Stimulated activated memory B cell treated with anti-CD40 and anti-IgM and Interleukin-4, amounts not matched to agents 10 μg/mL and 1 μg/mL and 100 μg/mL, for 72 hours (primary cell): ENCODE measurements around the gene PGAP6.
"Not testable (repeated sequence)": the region's sequence is repeated elsewhere in the genome, so short reads cannot be mapped to it uniquely, and the experiment has no call there.

ENCODE experiments used
- ATAC-seq: fragments of 150-1000 bp; cut with Tn5 transposase; 2 replicates; pipeline ENCODE4 v1.10.0; 2021
- H3K27ac Mint-ChIP-seq: one replicate; pipeline ENCODE4 v1.8.0; 2022; ENCODE audit warnings: mild to moderate bottlenecking, mixed read lengths
- H3K27me3 Mint-ChIP-seq: one replicate; pipeline ENCODE4 v1.8.0; 2022; ENCODE audit warnings: mixed read lengths
- H3K36me3 Mint-ChIP-seq: one replicate; pipeline ENCODE4 v1.8.0; 2022; ENCODE audit warnings: mixed read lengths
- H3K4me1 Mint-ChIP-seq: one replicate; pipeline ENCODE4 v1.8.0; 2022; ENCODE audit warnings: mixed read lengths
- H3K4me3 Mint-ChIP-seq: one replicate; pipeline ENCODE4 v1.8.0; 2022; ENCODE audit warnings: mild to moderate bottlenecking, moderate library complexity, mixed read lengths
- H3K9me3 Mint-ChIP-seq: one replicate; pipeline ENCODE4 v1.8.0; 2022; ENCODE audit warnings: mixed read lengths

The PGAP6 gene

DNA sequence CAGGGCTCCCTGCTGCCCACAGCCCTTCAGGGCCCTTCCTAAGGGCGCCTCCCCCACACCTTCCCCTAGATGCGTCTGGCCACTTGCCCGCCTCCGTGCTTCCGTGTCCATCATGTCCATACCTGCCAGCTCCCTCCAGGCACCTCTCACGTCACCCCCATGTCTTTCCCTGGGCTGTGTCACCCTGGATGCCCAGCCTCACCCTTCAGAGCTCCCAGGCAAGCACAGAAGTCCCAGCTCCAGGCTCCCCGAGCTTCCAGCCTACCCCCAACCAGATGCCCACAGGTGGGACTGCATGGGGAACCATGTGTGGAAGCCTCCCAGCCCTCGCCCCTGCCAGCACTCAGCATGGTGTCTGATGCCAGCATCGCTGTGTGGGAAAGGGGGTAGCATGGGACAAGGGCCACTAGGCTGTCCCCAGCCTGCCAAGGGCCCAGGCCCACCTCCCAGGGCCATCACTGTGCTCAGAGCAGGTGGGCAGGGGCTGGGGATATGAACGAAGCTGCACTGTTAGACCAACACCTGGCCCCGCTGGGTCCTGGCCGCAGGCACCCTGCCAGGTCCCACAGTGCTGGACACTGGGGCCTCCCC is 27.4 kb downstream of the PGAP6 start:
- peaks cover 10% of the 10 kb centered on the region for H3K4me1 Mint-ChIP-seq
- no peak for ATAC-seq
- H3K4me3 Mint-ChIP-seq, result peak overlapping the region; percentile 27
- no peaks in the 10 kb centered on the region for H3K36me3 Mint-ChIP-seq
- no peaks in the 10 kb centered on the region for H3K9me3 Mint-ChIP-seq
- H3K27ac Mint-ChIP-seq, result no peak overlapping the region
- no peaks in the 10 kb centered on the region for H3K27me3 Mint-ChIP-seq

DNA sequence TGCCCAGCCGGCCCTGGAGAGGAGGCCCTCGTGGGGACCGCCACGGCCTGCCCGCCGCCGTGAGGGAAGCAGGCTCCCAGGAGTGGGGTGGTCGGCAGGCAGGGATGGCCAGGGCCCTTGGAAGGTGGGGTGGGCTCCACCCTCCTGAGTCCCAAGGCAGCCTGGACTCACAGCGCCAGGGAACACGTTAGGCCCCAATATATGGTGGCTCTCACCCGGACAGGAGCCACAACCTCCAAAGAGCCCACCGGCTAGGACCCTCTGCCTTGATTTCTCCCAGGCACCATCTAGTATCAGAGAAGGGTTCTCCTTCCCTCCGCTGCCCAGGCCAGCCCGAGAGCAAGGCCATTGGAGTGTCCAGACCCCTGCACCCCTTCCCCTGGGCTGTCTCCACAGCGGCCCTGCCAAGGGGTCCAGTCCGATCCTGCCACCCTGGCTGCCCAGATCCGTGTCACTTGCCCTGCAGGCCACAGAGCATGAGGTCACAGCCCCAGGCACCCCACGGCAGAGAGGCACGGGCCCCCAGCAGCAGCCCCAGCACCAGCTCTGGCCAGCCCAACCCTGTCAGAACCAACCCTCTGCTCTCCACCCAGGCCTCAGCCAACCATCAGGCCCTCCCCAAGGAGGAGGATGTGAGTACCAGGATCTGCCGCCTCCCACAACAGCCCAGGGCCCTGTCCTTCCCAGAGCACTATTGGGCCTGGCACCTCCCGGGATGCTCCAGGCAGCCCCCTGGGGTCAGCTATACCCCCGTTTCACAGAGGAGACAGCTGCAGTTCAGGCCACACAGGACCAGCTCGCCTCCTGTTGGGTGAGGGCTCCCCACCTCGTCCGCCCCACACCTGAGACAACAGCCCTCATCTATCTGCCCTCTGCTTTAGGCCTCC is 28.1 kb downstream of the PGAP6 start:
- H3K27me3 Mint-ChIP-seq, result no peaks in the 10 kb centered on the region
- no peaks in the 10 kb centered on the region for H3K36me3 Mint-ChIP-seq
- peak overlapping the region; percentile 27 for H3K4me3 Mint-ChIP-seq
- no peak overlapping the region for H3K27ac Mint-ChIP-seq
- peaks cover 17% of the 10 kb centered on the region for H3K4me1 Mint-ChIP-seq
- ATAC-seq, result no peak
- H3K9me3 Mint-ChIP-seq, result no peaks in the 10 kb centered on the region

DNA sequence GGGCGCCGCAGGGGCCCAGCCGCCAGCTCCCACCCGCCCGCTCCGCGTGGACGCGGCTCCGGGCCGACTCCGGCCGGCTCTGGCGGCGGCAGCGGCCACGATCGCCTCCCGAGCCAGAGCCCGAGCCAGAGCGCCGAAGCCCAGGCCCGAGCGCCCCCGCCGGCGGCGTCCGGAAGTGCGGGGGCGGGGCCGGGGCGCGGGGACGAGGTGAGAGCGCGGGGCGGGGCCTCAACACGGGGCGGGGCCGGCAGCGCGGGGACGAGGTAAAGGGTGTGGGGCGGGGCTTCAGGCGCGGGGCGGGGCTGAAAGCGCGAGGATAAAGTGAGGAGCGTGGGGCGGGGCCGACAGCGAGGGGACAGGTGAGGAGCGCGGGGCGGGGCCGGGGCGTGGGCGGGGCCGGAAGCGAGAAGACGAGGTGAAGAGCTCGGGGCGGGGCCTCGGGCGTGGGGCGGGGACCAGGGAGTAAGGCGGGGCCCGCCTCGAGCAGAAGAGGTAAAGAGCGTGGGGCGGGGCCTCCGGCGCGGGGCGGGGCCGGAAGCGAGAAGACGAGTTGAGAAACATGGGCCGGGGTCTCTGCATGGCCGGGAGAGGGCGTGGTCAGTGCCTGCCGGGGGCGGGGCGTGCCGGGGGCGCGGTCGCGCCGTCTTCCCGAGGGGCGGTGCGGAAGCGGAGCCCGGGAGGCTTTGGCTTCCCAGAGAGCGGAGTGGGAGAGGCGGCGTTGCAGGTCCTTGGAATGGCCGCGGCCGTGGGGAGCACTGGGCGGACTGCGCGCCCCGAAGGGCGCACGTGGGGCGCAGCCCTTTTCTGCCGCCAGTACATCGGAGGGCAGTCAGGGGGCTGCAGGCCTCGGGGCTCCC is 29.0 kb downstream of the PGAP6 start, which contains the start of gene AXIN1:
Gene AXIN1 (minus strand): TSS at position 177 of the 857 bp plus-strand sequence. CDS start 5,698 bp downstream, outside the sequence.
- Mint-ChIP-seq H3K36me3 (peaks cover under 1% of the 10 kb centered on the region), H3K9me3 (no peaks in the 10 kb centered on the region), H3K4me1 (peaks cover 26% of the 10 kb centered on the region), H3K27ac (peak within 1 kb of the TSS; percentile 44), H3K27me3 (no peaks in the 10 kb centered on the region), H3K4me3 (peak within 1 kb of the TSS; percentile 79)
- ATAC-seq, result peak; percentile 89

DNA sequence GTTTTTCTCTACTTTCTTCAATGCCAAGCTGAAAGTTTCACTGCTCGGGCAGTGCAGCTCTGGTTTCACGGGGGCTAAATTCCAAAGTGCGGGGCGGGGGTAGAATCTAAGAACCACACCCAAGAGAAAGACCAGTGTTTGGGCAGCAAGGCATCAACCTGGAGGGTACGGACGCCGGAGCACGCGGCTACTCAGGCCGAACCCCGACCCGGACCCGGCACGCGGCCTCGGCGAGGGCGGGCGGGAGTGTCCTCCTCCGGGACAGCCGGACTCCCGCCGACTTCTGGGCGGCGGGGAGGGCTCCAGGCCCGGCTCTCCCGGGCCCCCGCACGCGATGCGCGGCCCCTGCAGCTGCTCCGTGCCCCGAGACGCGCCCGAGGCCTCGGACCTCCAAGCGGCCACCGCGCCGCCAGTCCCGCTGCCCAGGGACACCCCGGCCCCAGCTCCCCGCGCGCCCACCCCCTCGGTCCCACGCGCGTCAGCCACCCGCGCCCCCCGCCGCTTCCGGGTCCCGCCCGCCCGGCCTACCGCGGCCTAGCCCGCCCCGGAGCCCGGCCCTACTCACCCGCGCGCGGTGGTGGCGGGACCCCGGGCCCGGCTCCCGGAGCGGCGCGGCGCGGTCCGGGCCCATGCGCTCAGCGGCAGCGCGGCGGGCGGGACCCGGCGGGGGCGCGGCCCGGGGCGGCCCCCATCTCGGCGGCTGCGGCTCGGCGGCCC is 29.8 kb downstream of the PGAP6 start:
- peaks cover 8% of the 10 kb centered on the region for H3K36me3 Mint-ChIP-seq
- ATAC-seq, result peak; percentile 48
- no peaks in the 10 kb centered on the region for H3K9me3 Mint-ChIP-seq
- peak overlapping the region; percentile 44 for H3K27ac Mint-ChIP-seq
- H3K4me1 Mint-ChIP-seq, result peaks cover 34% of the 10 kb centered on the region
- no peaks in the 10 kb centered on the region for H3K27me3 Mint-ChIP-seq
- peak overlapping the region; percentile 79 for H3K4me3 Mint-ChIP-seq

DNA sequence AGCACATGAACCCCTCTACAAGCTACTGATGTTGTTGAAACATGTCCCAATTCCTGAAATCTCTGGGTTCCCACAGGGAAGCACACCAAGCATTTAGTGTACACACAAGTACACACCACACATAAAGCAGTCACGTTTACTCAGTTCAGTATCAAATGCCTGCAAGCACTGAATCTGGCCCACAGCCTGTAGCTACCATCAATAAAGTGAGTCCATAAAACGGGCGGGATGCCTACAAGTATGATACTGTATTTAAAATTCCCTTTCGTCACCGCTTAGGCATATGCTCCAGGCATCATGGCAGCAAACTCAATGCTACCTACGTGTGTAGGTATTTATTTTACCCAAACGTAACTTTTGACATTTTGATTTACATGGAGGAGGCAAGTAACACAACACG is 31.6 kb downstream of the PGAP6 start:
- Mint-ChIP-seq H3K36me3 (peaks cover 26% of the 10 kb centered on the region), H3K4me3 (no peak overlapping the region), H3K27ac (no peak overlapping the region), H3K9me3 (no peaks in the 10 kb centered on the region), H3K4me1 (peaks cover 44% of the 10 kb centered on the region), H3K27me3 (no peaks in the 10 kb centered on the region)
- ATAC-seq, result no peak

DNA sequence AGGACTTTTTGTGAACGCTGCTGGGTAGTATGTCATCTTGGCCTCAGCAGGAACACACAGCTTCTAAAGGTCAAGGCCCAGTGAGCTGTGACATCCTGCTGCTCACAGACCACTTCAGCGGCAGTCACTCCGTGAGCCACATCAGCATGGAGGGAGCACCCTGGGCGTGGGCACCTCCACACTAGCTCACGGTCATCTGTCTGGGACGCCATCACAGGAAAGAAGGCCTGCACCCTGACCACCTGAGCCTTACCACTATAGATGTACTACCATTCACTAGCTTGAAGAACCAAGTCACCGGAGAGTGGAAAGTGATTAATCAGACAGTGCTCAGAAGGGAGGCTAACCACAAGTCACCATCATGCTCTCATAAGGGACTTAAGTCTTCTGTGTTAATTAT is 32.6 kb downstream of the PGAP6 start:
- peak; percentile 48 for ATAC-seq
- Mint-ChIP-seq H3K9me3 (no peaks in the 10 kb centered on the region), H3K36me3 (peaks cover 34% of the 10 kb centered on the region), H3K4me3 (peak overlapping the region; percentile 51), H3K4me1 (peaks cover 50% of the 10 kb centered on the region), H3K27me3 (no peaks in the 10 kb centered on the region), H3K27ac (peak overlapping the region; percentile 82)

DNA sequence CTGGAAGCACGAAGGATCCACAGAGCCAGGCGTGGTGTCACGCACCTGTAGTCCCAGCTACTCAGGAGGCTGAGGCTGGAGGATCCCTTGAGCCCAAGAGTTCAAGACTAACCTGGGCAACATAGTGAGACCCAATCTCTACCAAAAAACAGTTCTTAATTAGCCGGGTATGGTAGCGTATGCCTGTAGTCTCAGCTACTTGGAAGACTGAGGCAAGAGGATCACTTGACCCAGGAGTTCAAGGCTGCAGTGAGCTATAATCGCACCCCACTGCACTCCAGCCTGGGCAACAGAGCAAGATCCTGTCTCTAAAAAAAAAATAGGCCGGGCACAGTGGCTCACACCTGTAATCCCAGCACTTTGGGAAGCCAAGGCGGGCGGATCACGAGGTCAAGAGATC is 33.3 kb downstream of the PGAP6 start:
- H3K27me3 Mint-ChIP-seq, H3K9me3 Mint-ChIP-seq, ATAC-seq: not testable (repeated sequence)
- Mint-ChIP-seq H3K27ac (peak overlapping the region; percentile 82), H3K4me1 (peaks cover 50% of the 10 kb centered on the region), H3K4me3 (peak overlapping the region; percentile 24), H3K36me3 (peaks cover 40% of the 10 kb centered on the region)

DNA sequence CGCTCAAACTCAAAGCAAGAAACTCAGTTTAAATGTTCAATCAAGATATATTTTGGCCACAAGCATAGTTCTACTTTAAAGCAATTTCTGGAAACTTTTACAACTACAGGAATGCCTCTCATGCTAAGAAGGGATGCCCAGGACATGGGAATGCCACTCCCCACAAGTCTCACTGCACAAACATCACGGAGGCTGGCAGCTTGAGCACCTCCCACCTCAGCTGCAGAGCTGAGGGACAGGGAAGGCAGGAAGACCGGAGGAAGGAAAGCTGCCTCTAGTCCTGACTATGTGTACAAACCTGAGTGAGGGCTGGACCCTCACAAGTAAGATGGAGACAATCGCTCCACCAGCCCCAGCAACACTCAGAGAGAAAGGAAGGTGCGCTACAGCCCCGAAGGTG is 34.6 kb downstream of the PGAP6 start:
- Mint-ChIP-seq H3K4me3 (no peak overlapping the region), H3K27ac (no peak overlapping the region), H3K4me1 (peaks cover 60% of the 10 kb centered on the region), H3K9me3 (no peaks in the 10 kb centered on the region), H3K27me3 (no peaks in the 10 kb centered on the region), H3K36me3 (peaks cover 52% of the 10 kb centered on the region)
- ATAC-seq, result no peak

DNA sequence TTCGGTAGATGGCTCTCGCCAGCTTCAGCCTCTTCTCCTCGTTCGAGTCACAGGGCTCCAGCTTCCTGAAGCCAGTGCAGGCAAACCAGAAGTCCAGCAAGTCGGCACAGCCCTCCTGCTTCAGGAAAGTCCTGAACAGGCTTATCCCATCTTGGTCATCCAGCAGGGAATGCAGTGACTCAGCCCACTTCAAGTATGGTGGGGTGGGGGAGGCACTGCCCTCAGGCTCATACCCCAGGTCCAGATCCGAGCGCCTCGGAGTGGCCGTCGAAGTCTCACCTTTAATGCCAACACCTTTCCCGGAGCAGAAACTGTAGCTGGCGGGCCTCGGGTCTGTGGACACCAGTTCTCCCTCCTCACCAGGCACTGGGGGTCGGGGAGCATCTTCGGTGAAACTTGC is 35.2 kb downstream of the PGAP6 start:
- Mint-ChIP-seq H3K27me3 (no peaks in the 10 kb centered on the region), H3K4me1 (peaks cover 64% of the 10 kb centered on the region), H3K4me3 (no peak overlapping the region), H3K36me3 (peaks cover 57% of the 10 kb centered on the region), H3K9me3 (no peaks in the 10 kb centered on the region), H3K27ac (no peak overlapping the region)
- ATAC-seq, result no peak

DNA sequence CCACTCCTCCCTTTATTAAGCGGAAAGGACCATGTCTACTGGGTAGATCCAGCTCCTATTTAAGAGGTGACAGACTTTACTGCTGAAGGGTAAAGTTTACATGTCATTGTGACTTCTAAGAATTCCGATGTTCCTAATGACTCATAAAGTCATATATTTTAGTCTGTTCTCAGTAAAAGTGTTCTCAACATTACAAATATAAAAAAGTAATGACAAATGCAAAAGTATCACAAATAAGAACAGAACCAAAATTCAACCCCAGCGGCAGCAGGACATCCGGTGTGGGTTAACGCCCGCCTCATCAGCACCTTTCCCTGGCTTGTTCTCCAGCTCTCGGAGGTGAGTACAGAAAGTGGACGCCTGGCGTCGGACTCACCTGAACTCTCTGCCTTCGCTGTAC is 36.0 kb downstream of the PGAP6 start:
- H3K27me3 Mint-ChIP-seq, result no peaks in the 10 kb centered on the region
- peaks cover 57% of the 10 kb centered on the region for H3K36me3 Mint-ChIP-seq
- ATAC-seq, result no peak
- H3K4me3 Mint-ChIP-seq, result no peak overlapping the region
- H3K27ac Mint-ChIP-seq, result no peak overlapping the region
- H3K4me1 Mint-ChIP-seq, result peaks cover 63% of the 10 kb centered on the region
- no peaks in the 10 kb centered on the region for H3K9me3 Mint-ChIP-seq

DNA sequence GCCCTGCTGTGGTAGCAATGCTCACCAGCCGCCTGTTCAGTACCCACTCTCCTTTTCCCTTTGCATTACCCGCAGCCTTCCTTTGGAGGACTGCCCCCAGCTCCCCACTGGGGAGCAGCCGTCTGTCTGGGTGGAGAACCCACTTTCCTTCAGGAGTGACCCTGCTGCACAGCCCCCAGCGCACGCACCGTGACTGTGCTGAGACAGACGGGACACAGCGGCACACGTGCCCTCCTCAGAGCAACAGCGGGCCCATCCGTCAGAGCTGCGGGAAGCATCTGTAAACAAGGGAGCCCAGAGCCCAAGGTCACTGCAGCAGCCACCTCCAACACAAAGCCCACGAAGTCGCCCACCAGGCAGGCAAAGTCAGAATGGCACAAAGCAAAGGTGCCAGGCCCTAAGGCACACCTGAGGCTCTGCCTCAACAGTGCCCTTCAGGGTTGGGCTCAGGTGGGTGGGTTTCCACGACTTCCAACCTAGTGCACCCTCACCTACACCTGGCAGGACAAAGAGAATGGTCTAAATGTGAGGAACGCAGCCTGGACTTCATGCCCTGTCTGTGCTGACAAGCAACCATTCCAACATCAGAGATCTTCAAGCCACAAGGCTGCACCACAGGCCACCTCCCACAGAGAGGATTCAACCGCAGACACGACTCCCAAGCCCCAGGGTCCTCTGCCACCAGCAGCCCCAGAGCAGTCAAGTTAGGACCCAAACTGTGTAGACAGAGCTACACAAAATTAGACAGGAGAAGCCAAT is 39.1 kb downstream of the PGAP6 start:
- no peaks in the 10 kb centered on the region for H3K27me3 Mint-ChIP-seq
- no peaks in the 10 kb centered on the region for H3K9me3 Mint-ChIP-seq
- H3K36me3 Mint-ChIP-seq, result peaks cover 63% of the 10 kb centered on the region
- H3K27ac Mint-ChIP-seq, result no peak overlapping the region
- peaks cover 63% of the 10 kb centered on the region for H3K4me1 Mint-ChIP-seq
- no peak for ATAC-seq
- no peak overlapping the region for H3K4me3 Mint-ChIP-seq

DNA sequence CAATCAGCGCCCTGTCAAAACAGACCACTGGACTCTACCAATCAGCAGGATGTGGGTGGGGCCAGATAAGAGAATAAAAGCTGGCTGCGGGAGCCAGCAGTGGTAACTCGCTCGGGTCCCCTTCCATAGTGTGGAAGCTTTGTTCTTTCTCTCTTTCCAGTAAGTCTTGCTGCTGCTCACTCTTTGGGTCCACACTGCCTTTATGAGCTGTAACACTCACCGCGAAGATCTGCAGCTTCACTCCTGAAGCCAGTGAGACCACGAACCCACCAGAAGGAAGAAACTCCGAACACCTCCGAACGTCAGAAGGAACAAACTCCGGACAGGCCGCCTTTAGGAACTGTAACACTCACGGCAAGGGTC is 39.8 kb downstream of the PGAP6 start:
- ATAC-seq, result not testable (repeated sequence)

DNA sequence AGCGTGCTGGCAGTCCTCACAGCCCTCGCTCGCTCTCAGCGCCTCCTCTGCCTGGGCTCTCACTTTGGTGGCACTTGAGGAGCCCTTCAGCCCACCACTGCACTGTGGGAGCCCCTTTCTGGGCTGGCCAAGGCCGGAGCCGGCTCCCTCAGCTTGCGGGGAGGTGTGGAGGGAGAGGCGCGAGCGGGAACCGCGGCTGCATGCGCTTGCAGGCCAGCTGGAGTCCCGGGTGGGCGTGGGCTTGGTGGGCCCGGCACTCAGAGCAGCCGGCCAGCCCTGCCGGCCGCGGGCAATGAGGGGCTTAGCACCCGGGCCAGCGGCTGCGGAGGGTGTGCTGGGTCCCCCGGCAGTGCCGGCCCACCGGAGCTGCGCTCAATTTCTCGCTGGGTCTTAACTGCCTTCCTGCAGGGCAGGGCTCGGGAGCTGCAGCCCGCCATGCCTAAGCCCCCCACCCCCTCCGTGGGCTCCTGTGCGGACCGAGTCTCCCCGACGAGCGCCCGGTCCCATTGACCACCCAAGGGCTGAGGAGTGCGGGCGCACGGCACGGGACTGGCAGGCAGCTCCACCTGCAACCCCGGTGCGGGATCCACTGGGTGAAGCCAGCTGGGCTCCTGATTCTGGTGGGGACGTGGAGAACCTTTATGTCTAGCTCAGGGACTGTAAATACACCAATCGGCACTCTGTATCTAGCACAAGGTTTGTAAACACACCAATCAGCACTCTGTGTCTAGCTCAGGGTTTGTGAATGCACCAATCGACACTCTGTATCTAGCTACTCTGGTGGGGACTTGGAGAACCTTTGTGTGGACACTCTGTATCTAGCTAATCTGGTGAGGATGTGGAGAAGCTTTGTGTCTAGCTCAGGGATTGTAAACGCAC is 40.4 kb downstream of the PGAP6 start:
- H3K9me3 Mint-ChIP-seq, ATAC-seq, H3K27me3 Mint-ChIP-seq, H3K4me3 Mint-ChIP-seq, H3K27ac Mint-ChIP-seq: not testable (repeated sequence)
- Mint-ChIP-seq H3K36me3 (peaks cover 50% of the 10 kb centered on the region), H3K4me1 (peaks cover 64% of the 10 kb centered on the region)

More for the DNA sequence above, 39.8 kb downstream of the PGAP6 start:
- not testable (repeated sequence) for H3K27ac Mint-ChIP-seq, H3K4me3 Mint-ChIP-seq, H3K27me3 Mint-ChIP-seq, H3K9me3 Mint-ChIP-seq
- H3K36me3 Mint-ChIP-seq, result peaks cover 56% of the 10 kb centered on the region
- peaks cover 61% of the 10 kb centered on the region for H3K4me1 Mint-ChIP-seq
